Measurements from ENCODE around the gene SEL1L.
"Not testable (repeated sequence)": the region's sequence is repeated elsewhere in the genome, so short reads cannot be mapped to it uniquely, and the experiment has no call there.

Gene SEL1L

DNA sequence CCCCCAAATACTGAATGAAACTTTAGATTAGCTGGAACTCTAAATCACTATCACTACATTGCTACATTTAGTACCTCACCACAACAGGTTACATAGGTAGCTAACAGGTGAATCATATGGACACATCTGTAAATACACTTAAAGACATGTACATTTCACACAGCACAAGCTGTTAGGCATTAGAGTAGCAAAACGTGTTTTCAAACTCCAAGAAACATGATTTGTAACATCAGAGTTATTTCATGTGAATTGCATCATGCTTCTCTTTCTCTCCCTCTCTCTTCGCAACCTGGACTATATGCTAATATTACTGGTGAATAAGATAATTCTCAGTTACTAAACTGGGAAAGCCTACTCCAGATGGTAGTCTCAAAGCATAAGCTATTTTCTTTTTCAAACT is 4.3 kb downstream of the SEL1L start:
- DNase-seq (ENCODE audit: insufficient read length, low spot score) (no peak), FAIRE-seq (no peak)

- no peak for DNase-seq (ENCODE audit: insufficient read length, low spot score)
- no peak for FAIRE-seq
Observed at GRCh38 chr14:81525129-81525528, 8.5 kb downstream of the SEL1L start.

GRCh38 chr14:81523616-81524015 is 10.0 kb downstream of the SEL1L start:
- DNase-seq (ENCODE audit: insufficient read length, low spot score) = no peak
- FAIRE-seq = no peak

- FAIRE-seq (no peak), DNase-seq (ENCODE audit: insufficient read length, low spot score) (no peak)
Observed at GRCh38 chr14:81523016-81523415, 10.6 kb downstream of the SEL1L start.

DNA sequence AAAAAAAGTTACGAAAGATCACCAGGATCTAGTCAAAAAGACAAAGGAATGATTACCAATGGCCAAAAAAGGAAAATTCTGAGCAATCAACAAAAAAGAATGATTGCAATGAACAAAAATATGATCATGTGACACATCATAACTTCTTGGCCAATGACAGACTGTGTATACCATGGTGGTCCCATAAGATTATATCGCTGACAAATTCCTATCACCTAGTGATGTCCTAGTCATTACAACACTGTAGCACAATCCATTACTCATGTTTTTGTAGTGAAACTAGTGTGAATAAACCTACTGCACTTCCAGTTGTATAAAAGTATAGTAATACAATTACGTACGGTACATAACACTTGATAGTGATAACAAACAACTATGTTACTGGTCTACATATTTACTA is 12.3 kb downstream of the SEL1L start:
- no peak for FAIRE-seq

DNA sequence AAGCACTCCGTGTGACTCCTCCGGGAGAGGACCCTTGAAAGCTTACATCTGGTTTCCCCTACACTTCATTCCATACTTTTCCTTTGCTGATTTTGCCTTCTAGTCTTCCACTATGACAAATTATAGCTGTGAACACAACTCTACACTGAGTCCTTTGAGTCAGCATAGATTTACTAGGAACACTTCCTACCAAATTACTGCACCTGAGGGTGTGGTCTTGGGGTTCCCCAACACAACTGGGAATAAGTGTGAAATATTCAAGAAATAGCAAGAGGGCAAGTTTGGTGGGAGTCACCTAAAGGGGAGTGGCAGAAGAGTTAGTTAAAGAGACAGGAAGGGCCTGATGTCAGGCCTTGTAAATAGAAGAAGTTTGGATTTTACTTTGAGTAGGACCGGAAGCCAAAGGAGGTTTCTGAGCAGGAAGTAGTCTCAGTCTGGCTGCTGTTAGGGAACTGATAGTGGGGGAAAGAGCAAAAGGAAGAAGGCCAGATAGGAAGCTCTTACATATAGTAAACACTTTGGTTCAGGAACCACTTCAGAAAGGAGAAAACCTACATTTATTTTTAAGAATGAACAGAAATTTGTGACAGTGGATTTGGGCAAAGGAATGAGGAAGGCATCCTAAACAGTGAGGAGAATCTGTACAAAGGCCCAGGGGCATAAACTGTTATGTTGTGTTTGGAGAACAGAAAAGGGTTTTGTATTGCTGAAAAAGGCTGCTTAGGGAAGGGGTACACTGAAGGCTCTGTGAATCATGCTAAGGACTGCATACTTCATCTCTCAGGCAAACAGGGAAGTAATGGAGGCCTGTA is 14.2 kb downstream of the SEL1L start:
- FAIRE-seq = no peak
- no peak for DNase-seq (ENCODE audit: insufficient read length, low spot score)

More for the DNA sequence above, 12.3 kb downstream of the SEL1L start:
- no peak for DNase-seq (ENCODE audit: insufficient read length, low spot score)

GRCh38 chr14:81517798-81518398 is 15.8 kb downstream of the SEL1L start:
- no peak for DNase-seq (ENCODE audit: insufficient read length, low spot score)

DNA sequence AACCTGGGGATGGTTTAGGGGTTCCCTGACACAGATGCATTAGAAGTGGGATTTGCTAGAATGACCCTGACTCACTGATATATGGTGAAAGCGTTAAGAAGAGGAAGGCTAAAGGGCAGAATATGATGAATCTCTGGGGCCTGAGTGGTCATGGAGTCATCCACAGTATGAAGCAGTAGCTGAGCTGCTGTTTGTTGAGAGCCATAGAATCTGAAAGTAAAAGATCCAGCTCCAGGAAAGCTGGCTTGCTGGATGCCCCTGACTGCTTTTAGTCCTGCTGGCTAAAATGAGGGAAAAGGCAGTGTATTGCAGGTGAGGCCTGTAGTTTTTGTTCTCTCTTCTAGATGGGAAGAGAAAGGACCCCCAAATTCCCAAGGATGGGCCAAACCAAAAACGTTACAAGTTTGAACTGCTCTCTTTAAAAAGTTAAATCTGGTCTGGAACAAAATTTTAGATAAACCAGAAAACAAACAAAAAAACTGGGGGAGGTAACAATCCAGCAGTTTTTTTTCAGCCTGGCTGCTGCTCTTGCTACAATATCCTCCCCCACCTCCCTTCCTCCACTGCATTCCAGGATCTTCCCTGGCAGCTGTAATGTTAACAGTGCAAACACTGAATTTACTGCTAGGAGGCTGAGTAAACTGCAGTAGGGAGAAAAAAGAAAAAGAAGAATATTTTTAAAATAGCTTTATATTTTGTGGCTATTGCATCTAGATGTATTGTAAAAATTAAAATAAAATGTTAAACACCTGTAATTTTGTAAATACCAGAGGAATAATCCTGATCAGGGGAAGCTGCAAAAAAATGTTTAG is 16.5 kb downstream of the SEL1L start:
- no peak for DNase-seq (ENCODE audit: insufficient read length, low spot score)
- FAIRE-seq = no peak

More at GRCh38 chr14:81517798-81518398, 15.8 kb downstream of the SEL1L start:
- no peak for FAIRE-seq

- not testable (repeated sequence) for FAIRE-seq; DNase-seq (ENCODE audit: insufficient read length, low spot score)
Observed at GRCh38 chr14:81515927-81516326, 17.7 kb downstream of the SEL1L start.

DNA sequence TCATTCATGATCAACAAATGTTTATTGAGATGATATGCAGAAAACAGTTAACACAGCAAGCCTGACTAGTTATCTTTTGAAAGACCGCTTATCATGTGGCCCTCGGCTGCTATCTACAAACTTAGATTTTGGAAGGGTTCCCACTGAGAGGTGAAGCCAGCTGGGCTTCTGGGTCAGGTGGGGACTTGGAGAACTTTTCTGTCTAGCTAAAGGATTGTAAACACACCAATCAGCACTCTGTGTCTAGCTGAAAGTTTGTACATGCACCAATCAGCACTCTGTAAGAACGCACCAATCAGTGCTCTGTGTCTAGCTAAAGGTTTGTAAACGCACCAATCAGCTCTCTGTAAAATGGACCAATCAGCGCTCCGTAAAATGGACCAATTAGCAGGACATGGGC is 20.8 kb downstream of the SEL1L start:
- not testable (repeated sequence) for FAIRE-seq; DNase-seq (ENCODE audit: insufficient read length, low spot score)

DNA sequence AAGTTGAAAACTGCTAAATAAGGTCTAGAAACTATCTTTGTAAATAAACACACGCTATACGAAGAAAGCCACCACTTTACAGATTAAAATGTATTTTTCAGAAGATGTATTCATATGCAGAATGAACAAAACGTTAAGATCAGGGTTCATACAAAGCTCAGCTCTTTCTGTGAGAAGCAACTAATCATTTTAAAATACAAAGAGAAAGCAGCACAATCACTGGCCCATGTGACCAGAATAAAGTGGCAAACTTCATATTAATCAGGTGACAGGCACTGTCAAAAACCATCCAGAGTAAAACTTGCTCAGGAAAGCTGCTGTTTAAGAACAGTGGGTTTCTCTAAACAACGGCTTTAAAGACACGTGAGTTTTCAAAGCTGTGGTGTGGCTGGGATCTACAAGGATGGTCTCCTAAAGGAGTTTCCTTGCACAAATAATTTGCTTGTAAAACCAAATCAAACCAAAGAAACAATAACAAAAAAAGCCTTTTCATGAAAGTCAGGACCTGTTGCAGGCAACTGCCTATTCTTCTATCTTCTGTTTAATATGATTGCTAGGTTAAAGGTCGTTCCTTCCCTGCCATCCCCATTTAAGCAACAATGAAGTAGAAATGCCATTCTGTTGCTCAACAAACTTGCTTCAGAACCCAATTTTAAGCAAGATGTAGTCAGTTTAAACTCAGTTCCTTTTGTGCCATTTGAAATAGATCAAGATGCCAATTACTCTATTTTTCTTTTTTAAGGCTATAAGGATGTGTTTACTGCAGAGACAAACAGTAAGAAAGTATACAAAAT is 22.3 kb downstream of the SEL1L start:
- FAIRE-seq (no peak), DNase-seq (ENCODE audit: insufficient read length, low spot score) (no peak)

DNA sequence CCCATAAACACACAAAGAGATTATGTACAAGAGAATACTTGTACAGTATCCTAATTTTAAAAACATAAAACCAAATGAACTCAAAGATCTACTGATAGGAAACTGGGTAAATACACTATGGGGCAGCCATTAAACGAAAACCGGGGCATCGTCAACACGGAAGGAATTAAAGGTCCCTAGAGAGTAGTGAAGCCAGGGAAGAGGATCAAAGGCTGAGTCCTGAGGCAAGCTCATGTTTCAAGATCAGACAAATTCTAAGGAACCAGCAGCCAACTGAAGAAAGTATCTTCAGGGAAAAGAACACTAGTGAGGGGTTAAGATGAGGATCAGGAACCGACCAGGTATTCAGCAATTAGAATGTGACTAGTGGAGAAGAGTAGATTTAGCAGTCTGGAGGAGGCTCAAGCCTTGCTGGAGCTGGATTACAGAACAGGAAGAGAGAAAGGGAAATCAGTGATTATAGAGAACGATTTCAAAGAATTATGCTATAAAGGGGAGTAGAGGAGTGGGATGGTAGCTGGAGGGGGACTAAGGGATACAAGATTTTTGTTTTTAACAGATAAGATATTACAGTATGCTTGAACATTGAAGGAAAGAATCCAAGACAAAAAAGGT is 23.7 kb downstream of the SEL1L start:
- FAIRE-seq = no peak

DNA sequence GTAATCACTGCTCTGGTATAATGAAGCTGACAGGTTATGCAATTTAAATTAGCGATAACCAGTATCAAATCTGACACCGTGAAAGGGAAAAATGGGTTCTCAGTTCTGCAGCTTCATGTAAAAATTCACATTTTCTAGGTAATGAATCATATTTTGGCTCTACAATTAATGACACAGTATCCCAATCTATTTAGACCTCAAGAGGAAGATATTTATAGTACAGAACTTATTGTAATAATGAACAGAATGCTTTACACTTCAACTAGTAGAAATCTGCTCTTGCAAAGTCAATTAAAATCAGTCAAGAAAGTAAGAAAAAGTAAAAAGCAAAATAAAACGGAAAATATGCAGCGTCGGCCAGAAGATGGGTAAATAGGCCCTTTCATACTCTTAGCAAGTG is 24.3 kb downstream of the SEL1L start:
- DNase-seq (ENCODE audit: insufficient read length, low spot score) (no peak), FAIRE-seq (no peak)

More for the DNA sequence above, 23.7 kb downstream of the SEL1L start:
- DNase-seq (ENCODE audit: insufficient read length, low spot score) = no peak

DNA sequence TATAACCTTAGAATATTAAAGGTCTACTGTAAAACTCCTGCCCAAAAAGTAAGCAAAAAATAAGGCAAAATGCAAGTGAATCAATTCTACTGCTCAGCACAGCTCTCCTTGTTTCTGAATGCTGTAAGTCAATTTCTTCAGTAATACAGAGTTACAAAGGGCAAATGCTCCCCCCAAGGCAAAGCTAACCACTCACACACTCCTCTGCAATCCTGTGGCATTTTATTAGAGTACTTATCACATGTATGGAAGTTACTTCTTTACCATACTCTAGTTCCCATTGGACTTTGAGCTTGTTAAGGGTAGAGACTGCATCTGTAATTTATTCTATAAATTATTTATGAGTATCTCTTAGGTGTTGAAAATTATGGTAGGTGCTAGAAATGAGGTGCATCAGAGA is 27.2 kb downstream of the SEL1L start:
- FAIRE-seq = no peak

GRCh38 chr14:81504864-81505263 is 28.8 kb downstream of the SEL1L start:
- DNase-seq (ENCODE audit: insufficient read length, low spot score) (no peak), FAIRE-seq (no peak)

More for the DNA sequence above, 27.2 kb downstream of the SEL1L start:
- no peak for DNase-seq (ENCODE audit: insufficient read length, low spot score)

GRCh38 chr14:81485781-81486180 is 47.9 kb downstream of the SEL1L start:
- DNase-seq (ENCODE audit: insufficient read length, low spot score) (no peak), FAIRE-seq (no peak)

DNA sequence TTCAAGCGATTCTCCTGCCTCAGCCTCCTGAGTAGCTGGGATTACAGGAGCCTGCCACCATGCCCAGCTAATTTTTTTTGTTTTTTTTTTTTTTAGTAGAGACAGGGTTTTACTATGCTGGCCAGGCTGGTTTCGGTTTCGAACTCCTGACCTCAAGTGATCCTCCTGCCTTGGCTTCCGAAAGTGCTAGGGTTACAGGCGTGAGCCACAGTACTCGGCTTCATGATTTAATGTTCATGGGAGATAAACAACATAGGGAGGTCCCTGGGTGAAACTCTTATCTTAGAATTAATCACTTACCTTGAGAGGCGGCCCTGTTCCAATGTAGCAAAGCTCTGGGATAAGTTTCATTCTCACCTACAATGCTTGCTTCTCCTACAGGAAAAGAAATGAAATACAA is 48.3 kb downstream of the SEL1L start:
- FAIRE-seq (no peak), DNase-seq (ENCODE audit: insufficient read length, low spot score) (no peak)

DNA sequence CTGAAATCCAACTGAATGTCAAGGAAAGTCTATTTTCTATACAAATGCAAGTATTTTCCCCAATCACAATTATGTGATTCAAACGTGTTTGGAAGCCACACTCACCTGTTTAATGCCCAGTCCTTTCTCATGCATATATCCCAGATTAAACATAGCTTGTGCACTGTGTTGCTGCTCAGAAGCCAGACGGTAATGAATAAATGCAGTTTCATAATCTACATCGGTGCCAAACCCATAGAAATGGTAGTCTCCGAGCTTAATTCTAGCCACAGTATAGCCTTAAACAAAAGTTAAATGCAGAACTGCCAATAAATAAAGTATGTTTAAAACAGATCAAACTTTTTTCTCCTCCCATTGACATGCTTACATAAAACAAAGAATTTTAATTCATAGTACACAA is 49.5 kb downstream of the SEL1L start:
- FAIRE-seq (no peak), DNase-seq (ENCODE audit: insufficient read length, low spot score) (no peak)

DNA sequence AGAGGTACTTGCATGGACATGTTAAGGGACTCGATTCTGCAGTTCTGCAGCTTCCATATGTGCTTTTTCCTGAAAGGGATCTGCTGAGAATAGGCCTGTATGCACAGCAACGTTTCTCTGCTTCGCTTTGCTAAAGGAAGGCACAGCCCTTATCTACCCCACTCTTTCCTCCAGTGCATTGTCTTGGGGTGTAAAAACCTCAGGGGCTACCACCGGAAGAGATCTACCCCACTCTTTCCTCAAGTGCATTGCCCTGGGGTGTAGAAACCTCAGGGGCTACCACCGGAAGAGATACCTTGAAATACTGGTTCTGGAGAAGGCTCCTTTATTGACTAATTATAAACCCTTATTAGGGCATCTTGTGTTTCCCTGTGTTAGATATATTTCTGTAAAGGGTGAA is 52.9 kb downstream of the SEL1L start:
- no peak for DNase-seq (ENCODE audit: insufficient read length, low spot score)

DNA sequence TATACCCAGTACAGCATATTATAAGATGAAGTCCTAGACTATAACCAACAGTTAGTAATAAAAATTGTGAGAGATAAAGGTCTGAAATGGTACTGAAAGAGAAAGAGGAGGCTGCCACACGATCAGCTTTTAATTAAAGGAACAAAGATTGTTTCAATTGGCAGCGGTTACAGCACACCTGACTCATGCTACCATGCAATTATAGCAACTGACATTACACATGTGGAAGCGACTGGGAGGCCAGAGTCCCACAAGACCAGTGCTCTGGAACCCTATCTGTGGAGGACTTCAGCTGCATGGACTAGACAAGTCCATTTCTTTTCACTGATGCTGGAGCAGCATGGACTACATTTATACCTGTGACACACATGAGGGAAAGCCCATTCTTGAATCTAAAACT is 55.2 kb downstream of the SEL1L start:
- FAIRE-seq (no peak), DNase-seq (ENCODE audit: insufficient read length, low spot score) (no peak)

More for the DNA sequence above, 52.9 kb downstream of the SEL1L start:
- no peak for FAIRE-seq

Measured in HTR-8/SVneo (cell line).